H7 (cell line): ENCODE results near the gene MRPL52. TPM values are rescaled to one million over a fixed set of nuclear protein-coding genes. Genes with fewer than 3 reads are reported as not detected.
A peak's percentile ranks its signal among the peaks of the same experiment; 100 is the strongest.

ENCODE experiments used
- DNase-seq: peaks from one replicate; pipeline ENCODE4 v3.0.0; 2012
- H3K27me3 ChIP-seq: 2 replicates; pipeline ENCODE4 v1.6.0; 2011; ENCODE audit warnings: mild to moderate bottlenecking, low read length; ENCODE audit not compliant: control insufficient read depth, insufficient read depth
- H3K36me3 ChIP-seq: replicated peaks from 2 replicates; pipeline ENCODE4 v1.5.1; 2011; ENCODE audit warnings: low read length; ENCODE audit not compliant: control insufficient read depth, insufficient read depth
- H3K4me3 ChIP-seq: 2 replicates; pipeline ENCODE4 v1.5.1; 2011; ENCODE audit warnings: low read depth, mild to moderate bottlenecking, control low read depth, low read length, moderate library complexity; ENCODE audit not compliant: insufficient read depth
- total RNA-seq: library from RNA; depleted of rRNA; stranded (reverse); fragments of >200 nt; shearing (Covaris generic); gene quantifications from 2 replicates; pipeline ENCODE4 v1.2.3, GENCODE V29; 2014

MRPL52 gene
- total RNA-seq, 1 experiment from 2014 or later, result 86.6 TPM

GRCh38 chr14:22841311-22841710 lies 11.6 kb downstream of the MRPL52 start:
- no peaks in the 10 kb centered on the region; the same call in 1 of the 2 replicates for H3K27me3 ChIP-seq
- H3K4me3 ChIP-seq, result no peak overlapping the region
- peaks cover 21% of the 10 kb centered on the region for H3K36me3 ChIP-seq
- DNase-seq, result peak; percentile 17

DNA sequence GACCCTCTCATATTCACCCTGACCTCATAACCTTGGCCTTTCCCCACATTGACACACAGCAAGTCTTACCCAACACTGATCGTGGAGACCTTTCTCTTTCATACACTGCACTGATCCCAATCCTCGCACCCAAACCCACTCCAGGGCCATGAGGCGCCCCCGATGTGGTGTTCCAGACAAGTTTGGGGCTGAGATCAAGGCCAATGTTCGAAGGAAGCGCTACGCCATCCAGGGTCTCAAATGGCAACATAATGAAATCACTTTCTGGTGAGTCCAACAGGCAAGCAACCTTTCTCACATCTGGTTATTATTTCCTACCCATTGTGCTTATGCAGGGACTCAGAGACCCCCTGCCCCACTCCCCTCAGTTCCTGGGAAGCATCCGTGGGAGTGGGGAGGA lies 12.1 kb downstream of the MRPL52 start:
- H3K36me3 ChIP-seq, result peaks cover 21% of the 10 kb centered on the region
- no peak for DNase-seq
- H3K4me3 ChIP-seq, result no peak overlapping the region
- no peaks in the 10 kb centered on the region; the same call in 1 of the 2 replicates for H3K27me3 ChIP-seq

DNA sequence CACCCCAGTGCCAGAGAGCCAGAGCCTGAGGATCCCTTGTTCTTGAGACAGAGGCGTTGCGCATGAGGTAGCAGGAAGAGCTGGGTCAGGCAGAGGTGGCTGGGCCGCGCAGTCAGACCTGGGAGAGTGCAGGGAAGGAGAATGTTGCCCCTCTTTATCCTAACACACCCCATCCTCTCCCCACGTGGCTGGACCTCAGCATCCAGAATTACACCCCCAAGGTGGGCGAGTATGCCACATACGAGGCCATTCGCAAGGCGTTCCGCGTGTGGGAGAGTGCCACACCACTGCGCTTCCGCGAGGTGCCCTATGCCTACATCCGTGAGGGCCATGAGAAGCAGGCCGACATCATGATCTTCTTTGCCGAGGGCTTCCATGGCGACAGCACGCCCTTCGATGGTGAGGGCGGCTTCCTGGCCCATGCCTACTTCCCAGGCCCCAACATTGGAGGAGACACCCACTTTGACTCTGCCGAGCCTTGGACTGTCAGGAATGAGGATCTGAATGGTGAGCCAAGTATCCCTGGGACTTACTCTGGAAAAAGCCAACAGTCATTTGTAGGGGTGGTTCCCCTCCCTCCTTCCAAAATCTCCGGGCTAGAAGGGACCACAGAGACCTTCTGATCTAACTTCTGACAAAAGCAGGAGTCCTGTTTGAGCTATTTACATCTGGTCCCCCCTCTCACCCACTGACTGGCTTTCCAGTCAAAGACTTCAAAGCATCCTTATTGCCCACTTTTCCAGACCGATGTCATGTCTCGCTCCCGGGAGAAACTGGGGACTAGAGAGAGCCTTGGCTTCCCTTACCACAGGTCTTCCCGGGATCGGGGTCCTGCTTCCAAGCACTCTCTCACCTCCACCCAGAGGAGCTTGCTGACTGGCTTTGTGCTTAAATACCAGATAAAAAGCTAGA lies 12.8 kb downstream of the MRPL52 start:
- no peaks in the 10 kb centered on the region for H3K27me3 ChIP-seq
- H3K4me3 ChIP-seq, result no peak overlapping the region
- peaks cover 21% of the 10 kb centered on the region for H3K36me3 ChIP-seq
- DNase-seq, result peak; percentile 8

DNA sequence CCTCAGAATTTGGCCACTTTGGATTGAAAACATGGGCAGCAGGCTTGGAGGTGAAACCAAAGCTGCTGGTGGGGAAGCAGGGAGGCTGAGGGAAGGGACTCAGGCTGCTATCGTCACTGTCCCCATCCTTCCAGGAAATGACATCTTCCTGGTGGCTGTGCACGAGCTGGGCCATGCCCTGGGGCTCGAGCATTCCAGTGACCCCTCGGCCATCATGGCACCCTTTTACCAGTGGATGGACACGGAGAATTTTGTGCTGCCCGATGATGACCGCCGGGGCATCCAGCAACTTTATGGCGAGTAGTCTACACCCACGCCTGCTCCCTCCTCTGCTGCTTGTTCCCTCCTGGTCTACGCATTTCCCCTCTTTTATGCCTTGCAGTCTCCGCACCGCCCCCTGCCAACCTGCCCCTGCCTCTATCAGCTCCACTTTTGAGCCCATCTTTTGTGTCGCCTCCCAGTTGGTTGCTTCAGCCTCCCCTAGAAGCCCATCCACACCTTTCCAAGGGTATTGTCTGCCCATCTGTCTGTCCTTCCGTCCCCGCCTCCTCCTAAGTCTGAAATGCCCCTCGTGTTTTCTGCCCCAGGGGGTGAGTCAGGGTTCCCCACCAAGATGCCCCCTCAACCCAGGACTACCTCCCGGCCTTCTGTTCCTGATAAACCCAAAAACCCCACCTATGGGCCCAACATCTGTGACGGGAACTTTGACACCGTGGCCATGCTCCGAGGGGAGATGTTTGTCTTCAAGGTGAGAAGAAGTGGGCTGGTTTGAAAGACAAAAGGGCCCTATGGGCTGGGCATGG lies 13.6 kb downstream of the MRPL52 start:
- no peak for DNase-seq
- Histone ChIP-seq H3K4me3 (no peak overlapping the region), H3K27me3 (no peaks in the 10 kb centered on the region), H3K36me3 (peaks cover 21% of the 10 kb centered on the region)

- H3K4me3 ChIP-seq, result no peak overlapping the region
- H3K36me3 ChIP-seq, result peaks cover 21% of the 10 kb centered on the region
- no peak for DNase-seq
- no peaks in the 10 kb centered on the region for H3K27me3 ChIP-seq
These were observed 14.8 kb downstream of the MRPL52 start for GRCh38 chr14:22844221-22845102.

DNA sequence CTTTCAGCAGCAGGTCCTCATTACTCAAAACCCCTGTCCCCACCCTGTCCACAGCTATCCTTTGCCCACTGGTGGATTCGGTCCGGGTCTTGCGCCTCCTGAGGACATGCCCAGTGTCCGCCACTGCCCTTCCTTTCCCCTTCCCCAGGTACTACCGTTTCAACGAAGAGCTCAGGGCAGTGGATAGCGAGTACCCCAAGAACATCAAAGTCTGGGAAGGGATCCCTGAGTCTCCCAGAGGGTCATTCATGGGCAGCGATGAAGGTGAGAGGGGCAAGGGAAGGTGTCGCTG lies 15.4 kb downstream of the MRPL52 start:
- Histone ChIP-seq H3K4me3 (no peak overlapping the region), H3K36me3 (peaks cover 21% of the 10 kb centered on the region), H3K27me3 (no peaks in the 10 kb centered on the region)
- no peak for DNase-seq

GRCh38 chr14:22845821-22846625 lies 16.3 kb downstream of the MRPL52 start:
- Histone ChIP-seq H3K4me3 (no peak overlapping the region), H3K36me3 (peaks cover 21% of the 10 kb centered on the region), H3K27me3 (no peaks in the 10 kb centered on the region)
- DNase-seq, result no peak

- Histone ChIP-seq H3K4me3 (no peak overlapping the region), H3K36me3 (peaks cover 17% of the 10 kb centered on the region), H3K27me3 (no peaks in the 10 kb centered on the region)
- DNase-seq, result peak; percentile 45
These were observed 17.2 kb downstream of the MRPL52 start for GRCh38 chr14:22846811-22847307.

- peaks cover 11% of the 10 kb centered on the region for H3K36me3 ChIP-seq
- peak; percentile 74 for DNase-seq
- H3K4me3 ChIP-seq, result no peak overlapping the region
- H3K27me3 ChIP-seq, result no peaks in the 10 kb centered on the region
These were observed 18.1 kb downstream of the MRPL52 start for GRCh38 chr14:22847661-22848341.

DNA sequence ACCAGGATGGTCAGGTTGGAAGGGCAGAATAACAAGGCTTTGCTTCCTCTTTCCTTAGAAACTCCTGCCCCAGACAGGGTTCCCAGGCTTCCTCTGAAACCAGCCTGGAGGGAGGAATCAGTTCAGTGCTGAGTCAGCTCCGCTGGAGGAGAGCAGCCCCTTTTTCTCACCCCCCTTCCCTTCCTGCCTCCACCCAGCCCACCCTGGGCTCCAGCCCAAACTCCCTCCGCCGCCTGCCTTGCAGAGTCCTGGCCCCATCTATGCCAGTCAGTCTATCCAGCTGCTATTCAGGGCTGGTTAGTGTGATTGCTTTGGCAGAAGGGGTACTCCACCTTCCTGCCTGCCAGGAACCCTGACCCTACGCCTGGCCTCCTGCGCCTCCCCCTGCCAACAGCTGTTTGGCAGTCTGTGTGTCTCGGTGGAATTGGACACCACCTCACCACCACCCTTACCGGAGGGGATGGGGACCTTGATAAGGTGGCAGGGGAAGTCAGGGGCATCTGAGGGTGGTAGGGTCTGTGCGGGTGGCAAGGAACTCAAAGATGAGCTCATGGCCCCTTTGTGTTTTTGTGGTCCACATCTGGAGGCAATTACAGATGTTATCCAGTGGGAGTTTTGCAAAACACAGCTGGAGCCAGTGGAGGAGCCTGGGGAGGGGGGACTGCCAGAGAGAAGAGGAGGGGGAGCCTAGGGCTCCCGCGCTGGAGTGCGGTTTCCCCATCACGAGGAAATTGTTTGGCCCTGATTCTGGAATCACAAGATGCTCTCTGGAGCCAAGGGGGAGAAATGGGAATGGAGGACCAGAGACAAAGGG lies 18.9 kb downstream of the MRPL52 start:
- peak; percentile 78 for DNase-seq
- no peaks in the 10 kb centered on the region for H3K27me3 ChIP-seq
- H3K36me3 ChIP-seq, result peaks cover 8% of the 10 kb centered on the region
- H3K4me3 ChIP-seq, result no peak overlapping the region

DNA sequence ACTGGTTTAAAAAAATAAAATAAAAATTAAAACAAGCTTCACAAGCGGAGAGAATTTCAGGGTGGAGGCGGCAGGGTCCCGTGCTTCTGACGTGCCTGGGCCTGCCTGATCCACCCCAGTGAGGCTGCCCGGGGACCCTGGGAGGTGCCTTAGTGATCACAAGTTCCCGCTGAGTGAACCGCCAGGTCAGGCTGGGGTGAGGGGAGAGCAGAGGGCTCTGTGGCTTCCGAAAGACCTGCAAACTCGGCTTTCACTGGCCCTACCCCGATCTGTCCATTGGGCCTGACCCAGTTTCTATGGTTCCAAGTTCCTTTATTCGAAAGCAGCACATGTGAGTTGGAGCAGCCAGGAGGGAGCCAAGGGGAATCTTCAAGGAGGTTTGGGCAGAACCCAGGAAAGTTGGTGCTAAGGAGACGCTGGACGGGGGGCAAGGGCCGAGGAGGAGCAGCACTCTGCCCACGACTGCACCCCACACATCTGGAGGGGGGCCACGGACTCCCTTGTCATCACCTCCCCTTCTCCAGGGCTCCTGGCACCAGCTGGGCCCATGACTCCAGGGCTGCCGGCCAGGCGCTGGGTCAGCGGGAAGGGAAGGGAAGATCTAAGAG lies 19.6 kb downstream of the MRPL52 start:
- Histone ChIP-seq H3K4me3 (no peak overlapping the region), H3K27me3 (no peaks in the 10 kb centered on the region), H3K36me3 (peaks cover 8% of the 10 kb centered on the region)
- DNase-seq, result peak; percentile 70
